GM19438 (cell line): ENCODE data around the gene ABTB2.

Experiments used
- ATAC-seq: cut with Tn5 transposase; IDR thresholded peaks from one replicate; pipeline ENCODE4 v1.9.1; 2021; ENCODE audit warnings: low read depth; ENCODE audit not compliant: unreplicated experiment

ABTB2 gene

GRCh38 chr11:34160049-34160721 lies 197.6 kb downstream of the ABTB2 start:
- no peak for ATAC-seq

- ATAC-seq, result no peak
Measured at GRCh38 chr11:34158661-34159060, 199.1 kb downstream of the ABTB2 start.

GRCh38 chr11:34157163-34157562 lies 200.6 kb downstream of the ABTB2 start:
- no peak for ATAC-seq

- no peak for ATAC-seq
Measured at GRCh38 chr11:34155757-34156062, 202.1 kb downstream of the ABTB2 start.

GRCh38 chr11:34155057-34155756 lies 202.6 kb downstream of the ABTB2 start:
- ATAC-seq, result no peak

GRCh38 chr11:34154059-34154875 lies 203.5 kb downstream of the ABTB2 start:
- ATAC-seq, result peak; percentile 91

GRCh38 chr11:34151916-34152845 lies 205.6 kb downstream of the ABTB2 start:
- no peak for ATAC-seq

- ATAC-seq, result no peak
Measured at GRCh38 chr11:34151166-34151565, 206.6 kb downstream of the ABTB2 start.

GRCh38 chr11:34150494-34151151 lies 207.2 kb downstream of the ABTB2 start:
- no peak for ATAC-seq

- ATAC-seq, result no peak
Measured at GRCh38 chr11:34149786-34150185, 208.0 kb downstream of the ABTB2 start.

GRCh38 chr11:34149274-34149673 lies 208.5 kb downstream of the ABTB2 start:
- no peak for ATAC-seq

GRCh38 chr11:34148504-34149165 lies 209.2 kb downstream of the ABTB2 start:
- no peak for ATAC-seq

GRCh38 chr11:34147581-34147980 lies 210.2 kb downstream of the ABTB2 start:
- ATAC-seq, result no peak

- no peak for ATAC-seq
Measured at GRCh38 chr11:34146866-34147265, 210.9 kb downstream of the ABTB2 start.

- no peak for ATAC-seq
Measured at GRCh38 chr11:34146411-34146810, 211.4 kb downstream of the ABTB2 start.

GRCh38 chr11:34145847-34146381 lies 211.9 kb downstream of the ABTB2 start:
- no peak for ATAC-seq

- ATAC-seq, result no peak
Measured at GRCh38 chr11:34145073-34145472, 212.7 kb downstream of the ABTB2 start.

- ATAC-seq, result no peak
Measured at GRCh38 chr11:34143048-34143447, 214.8 kb downstream of the ABTB2 start.

- ATAC-seq, result no peak
Measured at GRCh38 chr11:34140149-34140548, 217.7 kb downstream of the ABTB2 start.
